Measurements from ENCODE around the gene OCSTAMP.

OCSTAMP gene

GRCh38 chr20:46519471-46520068 is 30.9 kb downstream of the OCSTAMP start:
- DNase-seq (ENCODE audit: low read depth), result no peak

GRCh38 chr20:46512943-46513844 is 37.3 kb downstream of the OCSTAMP start, which contains the start of gene ZNF334:
ZNF334 (minus strand) TSS chr20:46513559; CDS start chr20:46512102, 1,457 bp downstream.
- no peak for DNase-seq (ENCODE audit: low read depth)

DNA sequence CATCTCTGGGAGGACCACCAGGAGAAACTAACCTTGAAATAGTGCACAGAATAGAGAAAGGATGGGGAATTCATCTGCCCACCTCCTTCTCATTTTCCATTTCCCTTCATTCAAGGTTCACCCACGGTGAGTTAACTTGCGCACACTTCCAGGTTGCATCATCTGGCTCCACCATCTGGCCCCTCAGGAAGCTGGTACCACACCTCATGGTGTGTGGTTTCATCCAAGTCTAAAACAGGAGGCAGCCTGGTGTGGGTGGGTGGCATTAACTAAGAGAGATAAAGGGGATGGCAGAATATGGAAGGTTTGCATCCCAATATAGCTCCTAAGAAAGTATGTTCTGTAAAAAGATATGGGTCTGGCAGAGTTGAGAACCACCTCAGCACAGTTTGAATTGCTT is 40.9 kb downstream of the OCSTAMP start:
- no peak for DNase-seq (ENCODE audit: low read depth)

DNA sequence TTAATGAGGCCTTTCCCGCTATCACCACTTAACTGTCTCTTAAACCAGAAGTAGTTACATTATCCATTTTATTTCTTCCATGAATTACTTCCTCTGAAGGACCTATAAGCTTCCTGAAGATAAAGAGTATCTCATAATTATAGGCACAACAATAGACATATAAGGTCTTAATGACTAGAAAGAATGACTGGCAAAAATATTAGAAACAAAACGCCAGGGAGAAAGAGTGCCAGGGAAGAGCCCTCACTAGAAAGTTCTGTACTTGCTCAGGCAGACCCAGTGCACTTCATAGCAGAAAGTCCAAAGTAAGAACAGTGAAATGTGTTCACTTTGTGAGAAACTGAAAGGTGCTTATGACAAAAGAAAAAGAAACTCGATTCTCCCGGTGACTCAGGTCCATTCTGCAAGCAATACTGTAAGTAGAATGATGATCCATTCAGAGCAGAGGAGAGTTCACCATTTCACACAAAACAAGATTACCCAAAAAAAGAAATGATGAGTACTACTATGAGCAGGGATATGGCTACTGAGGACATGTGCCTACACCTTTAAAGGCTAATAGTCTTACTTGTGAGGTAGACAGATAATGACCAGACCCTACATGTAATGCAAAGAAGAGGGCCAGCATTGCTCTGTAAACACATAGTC is 42.6 kb downstream of the OCSTAMP start:
- no peak for DNase-seq (ENCODE audit: low read depth)

DNA sequence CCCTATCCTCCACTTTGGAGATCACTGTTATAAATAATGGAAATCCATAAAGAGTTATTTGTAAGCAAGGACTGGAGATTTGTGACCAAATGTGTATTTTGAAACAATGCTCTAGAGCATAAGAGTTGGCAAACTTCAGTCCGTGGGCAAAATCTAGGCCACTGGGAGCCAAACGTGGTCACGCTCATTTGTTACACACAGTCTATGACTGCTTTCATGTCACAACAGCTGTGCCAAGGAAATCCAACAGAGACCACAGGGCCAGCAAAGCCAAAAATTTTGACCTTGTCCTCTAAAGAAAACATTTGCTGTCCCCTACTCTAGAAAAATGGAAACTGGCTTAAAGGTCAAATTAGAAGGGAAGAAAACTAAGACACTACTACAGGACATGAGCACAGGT is 44.9 kb downstream of the OCSTAMP start:
- DNase-seq (ENCODE audit: low read depth), result no peak

DNA sequence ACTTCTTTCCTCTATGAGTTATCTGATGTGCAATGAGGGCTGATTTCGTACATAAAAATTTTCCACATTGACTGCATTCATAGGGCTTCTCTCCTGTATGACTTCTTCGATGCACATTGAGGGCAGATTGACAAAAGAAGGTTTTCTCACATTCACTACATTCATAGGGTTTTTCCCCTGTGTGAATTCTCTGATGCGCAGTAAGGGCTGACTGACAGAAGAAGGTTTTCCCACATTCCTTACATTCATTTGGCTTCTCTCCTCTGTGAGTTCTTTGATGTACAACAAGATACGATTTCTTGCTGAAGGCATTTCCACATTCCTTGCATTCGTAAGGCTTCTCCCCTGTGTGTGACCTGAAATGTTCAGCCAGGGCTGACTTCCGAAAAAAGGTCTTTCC is 48.5 kb downstream of the OCSTAMP start:
- no peak for DNase-seq (ENCODE audit: low read depth)

DNA sequence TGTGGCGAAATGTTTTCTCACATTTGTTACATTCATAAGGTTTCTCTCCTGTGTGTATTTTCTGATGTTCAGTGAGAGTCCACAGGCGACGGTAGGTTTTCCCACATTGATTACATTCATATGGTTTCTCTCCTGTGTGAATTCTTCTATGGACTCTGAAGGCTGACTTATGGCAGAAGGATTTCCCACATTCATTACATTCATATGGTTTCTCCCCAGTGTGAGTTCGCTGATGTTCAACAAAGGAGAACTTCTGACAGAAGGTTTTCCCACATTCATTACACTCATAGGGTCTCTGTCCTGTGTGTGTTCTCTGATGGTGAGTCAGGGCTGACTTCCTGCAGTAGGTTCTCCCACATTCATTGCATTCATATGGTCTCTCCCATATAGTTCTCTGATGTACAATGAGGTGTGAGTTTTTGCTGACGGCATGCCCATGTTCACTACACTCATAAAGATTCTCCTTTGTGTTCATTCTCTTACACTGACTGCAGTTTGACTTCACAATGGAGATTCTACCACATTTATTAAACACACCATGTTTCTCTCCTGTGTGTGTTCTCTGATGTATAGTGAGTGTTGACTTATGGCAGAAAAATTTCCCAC is 49.0 kb downstream of the OCSTAMP start:
- no peak for DNase-seq (ENCODE audit: low read depth)

DNA sequence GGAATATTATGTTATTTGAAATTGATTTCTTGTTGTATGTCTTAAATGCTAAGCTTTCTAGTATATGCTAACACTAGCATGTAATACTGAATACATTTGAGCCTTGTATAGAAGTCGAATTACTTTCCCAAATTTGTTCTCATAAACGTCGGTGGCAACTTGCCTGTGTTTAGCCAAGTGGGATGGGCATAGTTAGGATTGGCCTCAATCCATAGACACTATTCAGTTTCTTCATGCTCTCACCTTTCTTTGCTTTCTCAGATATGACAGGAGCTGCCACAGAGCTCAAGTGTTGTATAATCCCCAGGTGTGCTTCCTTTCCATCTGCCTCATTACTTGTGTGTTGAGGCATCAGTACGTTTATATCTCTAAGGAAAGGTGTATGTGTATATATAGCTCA is 56.4 kb downstream of the OCSTAMP start:
- no peak for DNase-seq (ENCODE audit: low read depth)

GRCh38 chr20:46491354-46491753 is 59.1 kb downstream of the OCSTAMP start:
- DNase-seq (ENCODE audit: low read depth), result no peak

Measured in activated T-cell treated with anti-CD3 and anti-CD28 coated beads for 1 hour (primary cell).